Caco-2 (cell line): ENCODE measurements around the gene CD1C. TPM values are rescaled to one million over a fixed set of nuclear protein-coding genes. Genes with fewer than 3 reads are reported as not detected.
"Not testable (repeated sequence)": the region's sequence is repeated elsewhere in the genome, so short reads cannot be mapped to it uniquely, and the experiment has no call there.

Experiments
- BruUV-seq: library from RNA; stranded (reverse); fragments of 400-500 nt; replicated peaks from 2 replicates; lab custom pipeline; 2021; lab: Mats Ljungman, UMichigan
- CTCF ChIA-PET: fragments of 300-600 bp; sonication (Branson Sonifier 250); formaldehyde crosslinking; loops from one replicate; lab custom pipeline; 2022; ENCODE audit warnings: antibody characterized with exemption; lab: Charles Lee
- POLR2A ChIA-PET: fragments of 300-600 bp; sonication (Branson Sonifier 250); formaldehyde crosslinking; loops from one replicate; lab custom pipeline; 2022; ENCODE audit warnings: antibody characterized with exemption; lab: Charles Lee
- DNase-seq, 2 experiments: peaks; one replicate each; pipeline versions ENCODE4 v3.0.0 to v3.0.0-alpha.2; 2020 to 2022
- H3K27me3 ChIP-seq: replicated peaks from 2 replicates; pipeline ENCODE4 v1.6.0; 2011; ENCODE audit warnings: low read length; ENCODE audit not compliant: control insufficient read depth, insufficient read depth
- H3K36me3 ChIP-seq: 2 replicates; pipeline ENCODE4 v1.5.1; 2011; ENCODE audit warnings: low read length; ENCODE audit not compliant: control insufficient read depth, insufficient read depth
- H3K4me1 ChIP-seq: fragments of 250-450 bp; sonication (Bioruptor Pico); 2 replicates; pipeline ENCODE4 v1.5.1; 2020; ENCODE audit warnings: mild to moderate bottlenecking
- H3K4me3 ChIP-seq: 2 replicates; pipeline ENCODE4 v1.5.1; 2011; ENCODE audit warnings: low read depth, mild to moderate bottlenecking, control low read depth, low read length
- H3K9me3 ChIP-seq: fragments of 250-450 bp; sonication (Bioruptor Pico); 2 replicates; pipeline ENCODE4 v1.5.1; 2020; ENCODE audit warnings: mild to moderate bottlenecking, moderate library complexity
- H3K27ac Mint-ChIP-seq: one replicate; pipeline ENCODE4 v1.8.0; 2022; ENCODE audit warnings: mixed read lengths; ENCODE audit not compliant: unreplicated experiment
- H3K27me3 Mint-ChIP-seq: one replicate; pipeline ENCODE4 v1.8.0; 2022; ENCODE audit warnings: mixed read lengths; ENCODE audit not compliant: insufficient read depth, unreplicated experiment
- H3K36me3 Mint-ChIP-seq: one replicate; pipeline ENCODE4 v1.8.0; 2022; ENCODE audit warnings: mild to moderate bottlenecking, mixed read lengths; ENCODE audit not compliant: insufficient read depth, unreplicated experiment
- H3K4me1 Mint-ChIP-seq: one replicate; pipeline ENCODE4 v1.8.0; 2022; ENCODE audit warnings: low read depth, mixed read lengths; ENCODE audit not compliant: unreplicated experiment
- H3K4me3 Mint-ChIP-seq: one replicate; pipeline ENCODE4 v1.8.0; 2022; ENCODE audit warnings: mild to moderate bottlenecking, moderate library complexity, mixed read lengths; ENCODE audit not compliant: unreplicated experiment
- H3K9me3 Mint-ChIP-seq: one replicate; pipeline ENCODE4 v1.8.0; 2022; ENCODE audit warnings: mixed read lengths; ENCODE audit not compliant: unreplicated experiment
- intact Hi-C: fragments of 100-400 bp; cut with micrococcal nuclease; formaldehyde crosslinking; loops from one replicate; pipeline ENCODE4 v1.10.0; 2022; ENCODE audit not compliant: unreplicated experiment
- total RNA-seq: library from RNA; stranded (reverse); gene quantifications from 2 replicates; pipeline ENCODE4 v1.2.3, GENCODE V29; 2022
- TF ChIP-seq, protein P1 (sequence below), 2 experiments: fragments of 200-600 bp in 1 of 2; IDR thresholded peaks; 1 replicate in 1 of 2; 2 replicates in 1 of 2; pipeline versions ENCODE4 v1.5.1 to v1.8.0; 2011 to 2022; ENCODE audit warnings: antibody characterized with exemption in 1 of 2, control low read depth in 1 of 2, inconsistent platforms in 1 of 2, low read depth in 1 of 2, low read length in 1 of 2, mild to moderate bottlenecking in 1 of 2, moderate library complexity in 1 of 2; ENCODE audit not compliant: insufficient read depth in 1 of 2, severe bottlenecking in 1 of 2, unreplicated experiment in 1 of 2

Gene CD1C
- total RNA-seq, 1 experiment from 2014 or later, result not detected

- no TSS peak for BruUV-seq
- no peak overlapping the region for H3K4me3 Mint-ChIP-seq
- CTCF ChIA-PET, result no interaction called here
- H3K9me3 ChIP-seq, result no peaks in the 10 kb centered on the region
- H3K4me1 ChIP-seq, result no peaks in the 10 kb centered on the region
- H3K4me1 Mint-ChIP-seq, result no peaks in the 10 kb centered on the region
- H3K27me3 ChIP-seq, result no peaks in the 10 kb centered on the region
- DNase-seq, result no peak
- H3K27me3 Mint-ChIP-seq, result peaks cover 4% of the 10 kb centered on the region
- TF ChIP-seq, protein P1, sequence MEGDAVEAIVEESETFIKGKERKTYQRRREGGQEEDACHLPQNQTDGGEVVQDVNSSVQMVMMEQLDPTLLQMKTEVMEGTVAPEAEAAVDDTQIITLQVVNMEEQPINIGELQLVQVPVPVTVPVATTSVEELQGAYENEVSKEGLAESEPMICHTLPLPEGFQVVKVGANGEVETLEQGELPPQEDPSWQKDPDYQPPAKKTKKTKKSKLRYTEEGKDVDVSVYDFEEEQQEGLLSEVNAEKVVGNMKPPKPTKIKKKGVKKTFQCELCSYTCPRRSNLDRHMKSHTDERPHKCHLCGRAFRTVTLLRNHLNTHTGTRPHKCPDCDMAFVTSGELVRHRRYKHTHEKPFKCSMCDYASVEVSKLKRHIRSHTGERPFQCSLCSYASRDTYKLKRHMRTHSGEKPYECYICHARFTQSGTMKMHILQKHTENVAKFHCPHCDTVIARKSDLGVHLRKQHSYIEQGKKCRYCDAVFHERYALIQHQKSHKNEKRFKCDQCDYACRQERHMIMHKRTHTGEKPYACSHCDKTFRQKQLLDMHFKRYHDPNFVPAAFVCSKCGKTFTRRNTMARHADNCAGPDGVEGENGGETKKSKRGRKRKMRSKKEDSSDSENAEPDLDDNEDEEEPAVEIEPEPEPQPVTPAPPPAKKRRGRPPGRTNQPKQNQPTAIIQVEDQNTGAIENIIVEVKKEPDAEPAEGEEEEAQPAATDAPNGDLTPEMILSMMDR (IDR thresholded peaks at IDR 0.05; ENCODE audit: insufficient read depth in 1 of 2, low read depth in 1 of 2, low read length in 1 of 2, severe bottlenecking in 1 of 2, unreplicated experiment in 1 of 2), result no peak
- H3K9me3 Mint-ChIP-seq, result no peaks in the 10 kb centered on the region
- H3K36me3 Mint-ChIP-seq, result no peaks in the 10 kb centered on the region
- POLR2A ChIA-PET, result no interaction called here
- intact Hi-C loops, result no loop called here
- no peak overlapping the region for H3K27ac Mint-ChIP-seq
- H3K4me3 ChIP-seq, result no peak overlapping the region
- no peaks in the 10 kb centered on the region for H3K36me3 ChIP-seq
Measured at GRCh38 chr1:158255656-158256055, 34.1 kb upstream of the CD1C start.

- H3K27ac Mint-ChIP-seq, H3K27me3 Mint-ChIP-seq, H3K9me3 ChIP-seq, H3K36me3 ChIP-seq, H3K36me3 Mint-ChIP-seq, intact Hi-C loops, H3K4me1 Mint-ChIP-seq, H3K27me3 ChIP-seq, H3K9me3 Mint-ChIP-seq, H3K4me3 ChIP-seq, DNase-seq, H3K4me3 Mint-ChIP-seq, H3K4me1 ChIP-seq, POLR2A ChIA-PET, BruUV-seq: not testable (repeated sequence)
- CTCF ChIA-PET, result interaction anchor here (0.6 kb wide), 1 partner anchor 443 kb away, joined by 3 read pairs; no protein-coding TSS in a partner anchor
Measured at GRCh38 chr1:158256747-158257146, 33.0 kb upstream of the CD1C start.

DNA sequence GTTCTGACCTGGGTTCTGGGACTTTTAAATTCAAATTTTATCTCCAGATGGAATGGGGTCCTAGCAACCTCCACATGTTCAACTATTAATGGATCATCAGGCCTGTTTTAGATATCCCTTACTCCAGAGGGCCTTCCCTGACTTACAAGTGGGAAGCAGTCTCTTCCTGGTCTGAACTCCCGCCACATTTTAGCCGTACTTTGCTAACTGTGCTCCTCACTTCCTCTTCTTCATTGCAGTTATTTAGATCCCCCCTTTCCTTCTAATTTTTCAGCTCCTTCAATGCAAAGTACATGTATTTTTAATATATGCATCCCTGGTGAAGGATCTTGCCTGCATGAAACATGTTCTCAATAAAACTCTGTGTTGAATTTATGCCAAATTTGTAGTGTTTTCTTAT is 31.8 kb upstream of the CD1C start:
- Histone ChIP-seq H3K4me1 (no peaks in the 10 kb centered on the region), H3K4me3 (no peak overlapping the region), H3K27me3 (no peaks in the 10 kb centered on the region; the same call in 1 of the 2 replicates), H3K9me3 (no peaks in the 10 kb centered on the region), H3K36me3 (no peaks in the 10 kb centered on the region)
- Mint-ChIP-seq H3K27me3 (peaks cover 8% of the 10 kb centered on the region), H3K27ac (no peak overlapping the region), H3K9me3 (no peaks in the 10 kb centered on the region), H3K4me1 (no peaks in the 10 kb centered on the region), H3K36me3 (no peaks in the 10 kb centered on the region), H3K4me3 (no peak overlapping the region)
- TF ChIP-seq, protein P1 (IDR thresholded peaks at IDR 0.05; ENCODE audit: insufficient read depth in 1 of 2, low read depth in 1 of 2, low read length in 1 of 2, severe bottlenecking in 1 of 2, unreplicated experiment in 1 of 2), result no peak
- ChIA-PET CTCF (no interaction called here), POLR2A (no interaction called here)
- BruUV-seq, result no TSS peak
- no peak for DNase-seq
- intact Hi-C loops, result no loop called here

GRCh38 chr1:158259117-158259516 is 30.6 kb upstream of the CD1C start:
- no peaks in the 10 kb centered on the region for H3K4me1 Mint-ChIP-seq
- POLR2A ChIA-PET, result no interaction called here
- Histone ChIP-seq H3K27me3 (no peaks in the 10 kb centered on the region; the same call in 1 of the 2 replicates), H3K4me3 (no peak overlapping the region), H3K4me1 (no peaks in the 10 kb centered on the region), H3K36me3 (no peaks in the 10 kb centered on the region), H3K9me3 (no peaks in the 10 kb centered on the region)
- H3K4me3 Mint-ChIP-seq, result no peak overlapping the region
- CTCF ChIA-PET, result no interaction called here
- no TSS peak for BruUV-seq
- peaks cover 8% of the 10 kb centered on the region for H3K27me3 Mint-ChIP-seq
- no peaks in the 10 kb centered on the region for H3K36me3 Mint-ChIP-seq
- no peak for DNase-seq
- no peaks in the 10 kb centered on the region for H3K9me3 Mint-ChIP-seq
- H3K27ac Mint-ChIP-seq, result no peak overlapping the region
- intact Hi-C loops, result no loop called here
- TF ChIP-seq, protein P1 (IDR thresholded peaks at IDR 0.05; ENCODE audit: insufficient read depth in 1 of 2, low read depth in 1 of 2, low read length in 1 of 2, severe bottlenecking in 1 of 2, unreplicated experiment in 1 of 2), result no peak
